ENCODE data around the gene ABCB10.

- TF ChIP-seq CTCF (conservative IDR thresholded peaks at IDR 0.05 in 1 of 2, IDR thresholded peaks at IDR 0.05 in 1 of 2; ENCODE audit: low read depth in 1 of 2, low read length in 2 of 2) (no peak), EZH2 (IDR thresholded peaks at IDR 0.05; ENCODE audit: low read length, missing control alignments) (no peak)
Observed at GRCh38 chr1:229509576-229509975, 48.9 kb downstream of the ABCB10 start.

Measured in fibroblast of lung (primary cell).